GM10248 (cell line): ENCODE data around the gene C1QC.

Experiments used
- CTCF ChIA-PET: fragments of 300-600 bp; sonication (Branson Sonifier 250); formaldehyde crosslinking; extraction: SDS; loops from one replicate; lab custom pipeline; 2021; ENCODE audit warnings: antibody characterized with exemption; lab: Yijun Ruan, JAX
- POLR2A ChIA-PET: fragments of 350-650 bp; sonication (Branson Sonifier 250); formaldehyde crosslinking; extraction: SDS; loops from one replicate; lab custom pipeline; 2020; ENCODE audit warnings: antibody characterized with exemption; lab: Yijun Ruan, JAX
- DNase-seq: peaks from one replicate; pipeline ENCODE4 v3.0.0; 2012; ENCODE audit errors: extremely low spot score
- TF ChIP-seq, protein P1 (sequence below): IDR thresholded peaks from 2 replicates; pipeline ENCODE4 v1.5.1; 2012; ENCODE audit warnings: mild to moderate bottlenecking, low read depth; ENCODE audit errors: extremely low read depth, missing control alignments, control extremely low read depth

Gene C1QC

DNA sequence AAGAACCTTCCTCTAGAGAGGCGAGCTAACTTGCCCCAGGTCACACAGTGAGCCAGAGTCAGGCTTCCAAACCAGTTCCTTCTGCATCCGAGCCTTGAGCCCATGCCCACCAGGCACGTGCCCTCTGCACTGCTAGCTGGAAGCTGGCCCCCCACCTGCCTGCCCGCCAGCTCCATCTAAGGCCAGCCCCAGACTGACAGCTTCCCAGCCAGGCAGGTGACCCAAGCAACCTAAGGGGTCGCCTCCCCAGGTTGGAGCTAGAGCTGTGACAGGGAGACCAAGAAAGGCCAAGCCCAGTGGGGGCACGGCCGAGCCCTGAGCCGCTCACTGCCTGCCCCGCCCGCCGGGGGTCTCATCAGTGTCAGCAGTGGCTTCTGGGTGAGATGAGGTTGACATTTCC, 26.9 kb upstream of the C1QC start:
- DNase-seq, result no peak
- ChIA-PET CTCF (interaction anchor here (0.7 to 1.1 kb wide), 2 partner anchors 10 to 25 kb away, joined by 3 to 4 read pairs; no protein-coding TSS in a partner anchor), POLR2A (no interaction called here)
- TF ChIP-seq, protein P1, sequence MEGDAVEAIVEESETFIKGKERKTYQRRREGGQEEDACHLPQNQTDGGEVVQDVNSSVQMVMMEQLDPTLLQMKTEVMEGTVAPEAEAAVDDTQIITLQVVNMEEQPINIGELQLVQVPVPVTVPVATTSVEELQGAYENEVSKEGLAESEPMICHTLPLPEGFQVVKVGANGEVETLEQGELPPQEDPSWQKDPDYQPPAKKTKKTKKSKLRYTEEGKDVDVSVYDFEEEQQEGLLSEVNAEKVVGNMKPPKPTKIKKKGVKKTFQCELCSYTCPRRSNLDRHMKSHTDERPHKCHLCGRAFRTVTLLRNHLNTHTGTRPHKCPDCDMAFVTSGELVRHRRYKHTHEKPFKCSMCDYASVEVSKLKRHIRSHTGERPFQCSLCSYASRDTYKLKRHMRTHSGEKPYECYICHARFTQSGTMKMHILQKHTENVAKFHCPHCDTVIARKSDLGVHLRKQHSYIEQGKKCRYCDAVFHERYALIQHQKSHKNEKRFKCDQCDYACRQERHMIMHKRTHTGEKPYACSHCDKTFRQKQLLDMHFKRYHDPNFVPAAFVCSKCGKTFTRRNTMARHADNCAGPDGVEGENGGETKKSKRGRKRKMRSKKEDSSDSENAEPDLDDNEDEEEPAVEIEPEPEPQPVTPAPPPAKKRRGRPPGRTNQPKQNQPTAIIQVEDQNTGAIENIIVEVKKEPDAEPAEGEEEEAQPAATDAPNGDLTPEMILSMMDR, result no peak

DNA sequence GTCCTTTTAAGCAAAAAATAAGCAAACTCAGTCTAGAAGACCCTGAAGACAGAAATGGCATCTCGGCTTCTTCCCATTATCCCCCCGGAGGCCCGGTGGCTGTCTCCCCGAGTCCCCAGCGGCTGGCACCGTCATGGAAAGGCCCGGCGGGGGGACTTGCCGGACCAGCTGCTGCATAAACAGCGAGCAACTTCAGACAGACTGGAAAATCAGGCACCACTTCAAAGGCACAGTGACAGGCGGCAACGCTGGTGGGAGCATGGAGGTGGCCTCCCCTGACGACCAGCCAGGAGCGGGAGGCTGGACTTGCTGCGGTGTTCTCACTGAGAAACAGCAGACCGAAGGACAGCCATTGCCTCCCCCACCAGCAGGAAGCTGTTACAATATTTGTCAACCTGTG, 25.4 kb upstream of the C1QC start:
- TF ChIP-seq, protein P1, result no peak
- CTCF ChIA-PET, result no interaction called here
- no peak for DNase-seq
- POLR2A ChIA-PET, result no interaction called here

DNA sequence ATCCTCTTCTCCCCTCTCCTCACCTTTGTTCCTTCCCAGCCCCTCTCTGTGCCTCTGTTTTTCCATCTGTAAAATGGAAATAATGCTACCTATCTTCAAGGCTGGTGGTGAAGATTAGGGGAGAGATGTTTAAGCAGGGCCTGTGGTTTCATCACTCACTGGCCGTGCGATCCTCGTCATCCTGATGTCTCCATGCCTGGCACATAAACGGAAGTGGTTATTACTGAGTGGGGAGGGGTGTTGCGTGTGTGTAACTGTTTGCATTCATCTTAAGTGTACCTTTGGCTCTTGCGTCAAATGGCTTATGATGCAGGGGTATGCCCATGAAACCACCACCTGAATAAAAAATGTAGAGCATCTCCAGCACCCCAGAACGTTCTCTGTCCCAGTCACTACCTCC, 24.2 kb upstream of the C1QC start:
- TF ChIP-seq, protein P1, result no peak
- CTCF ChIA-PET, result no interaction called here
- POLR2A ChIA-PET, result no interaction called here
- DNase-seq, result no peak

DNA sequence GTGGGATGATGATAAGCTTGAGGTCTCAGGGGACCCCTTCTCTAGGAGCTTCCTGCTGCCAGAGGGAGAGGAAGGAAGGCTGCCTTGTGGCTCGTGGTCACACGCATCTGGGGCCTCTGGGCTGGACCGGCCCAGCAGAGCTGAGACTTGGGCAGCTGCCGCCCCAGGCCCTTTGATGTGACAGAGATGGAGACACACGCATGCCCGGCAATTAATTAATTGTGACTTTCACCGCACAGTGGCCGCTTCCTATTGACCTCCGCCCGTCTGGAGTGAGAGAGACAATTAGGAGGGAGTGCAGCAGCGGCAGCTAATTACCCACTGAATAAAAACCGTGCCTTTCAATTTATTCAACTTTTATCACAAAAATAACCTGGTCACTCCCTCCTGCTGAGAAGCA, 23.6 kb upstream of the C1QC start:
- TF ChIP-seq, protein P1, result no peak
- DNase-seq, result no peak
- POLR2A ChIA-PET, result no interaction called here
- CTCF ChIA-PET, result no interaction called here

DNA sequence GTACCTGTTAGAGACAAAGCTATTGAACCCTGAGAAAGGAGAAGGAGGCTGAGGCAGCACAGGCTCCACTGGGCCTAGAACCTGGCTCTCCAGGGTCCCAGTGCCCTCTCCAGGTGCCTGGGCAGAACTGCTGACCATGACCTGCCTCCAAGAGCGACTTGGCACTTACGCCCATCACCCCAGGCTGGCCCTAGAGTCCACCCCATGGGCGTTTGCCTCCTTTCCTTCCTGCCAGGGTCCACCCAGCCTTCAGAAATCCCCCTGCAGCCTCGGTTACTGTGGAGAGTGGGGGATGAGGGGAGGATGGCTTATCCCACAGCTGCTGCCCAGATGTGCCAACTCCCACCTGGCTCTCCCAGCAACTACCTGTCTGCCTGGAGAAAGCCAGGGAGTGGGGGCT, 21.7 kb upstream of the C1QC start:
- DNase-seq, result no peak
- ChIA-PET POLR2A (no interaction called here), CTCF (interaction anchor here (1.6 kb wide), 1 partner anchor 19 kb away, joined by 5 read pairs; no protein-coding TSS in a partner anchor)
- TF ChIP-seq, protein P1, result no peak

DNA sequence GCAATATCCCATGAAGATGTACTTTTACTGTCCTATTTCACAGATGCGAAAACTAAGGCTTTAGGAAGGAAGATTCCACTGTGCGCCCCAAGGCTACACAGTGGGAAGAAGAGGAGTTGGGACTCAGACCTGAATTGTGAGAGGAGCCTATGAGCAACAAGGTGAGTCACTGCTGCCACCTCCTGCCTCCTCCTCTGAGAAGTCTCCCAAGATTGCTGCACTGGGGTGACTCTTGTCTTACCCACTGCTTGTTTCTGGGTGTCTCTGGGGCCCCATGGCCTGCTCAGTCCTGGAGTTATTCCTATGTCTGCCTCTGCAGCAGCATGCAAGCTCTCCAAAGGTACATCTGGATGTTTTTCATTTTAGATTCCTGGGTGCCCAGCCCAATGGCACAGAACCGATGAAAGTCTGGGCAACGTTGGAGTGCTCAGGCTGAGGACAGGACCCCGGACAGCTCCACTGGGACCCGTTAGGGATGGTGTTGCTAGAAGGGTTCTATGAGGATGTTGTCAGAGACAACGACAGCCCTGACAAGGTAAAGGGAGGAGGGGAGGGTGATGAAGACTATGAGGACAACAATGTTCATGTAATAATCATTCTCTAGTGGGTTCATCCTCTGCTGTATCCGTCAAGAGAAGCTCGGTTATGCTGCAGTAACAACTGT, 18.0 kb upstream of the C1QC start:
- POLR2A ChIA-PET, result no interaction called here
- DNase-seq, result no peak
- TF ChIP-seq, protein P1, result no peak
- CTCF ChIA-PET, result no interaction called here
